Astrocyte (in vitro differentiated cells and primary cell): ENCODE data around the gene PCNX4. TPM values are rescaled to one million over a fixed set of nuclear protein-coding genes. Genes with fewer than 3 reads are reported as not detected.

ENCODE experiments used
- DNase-seq: peaks from one replicate; pipeline ENCODE4 v3.0.0-alpha.2; 2010; ENCODE audit warnings: low read depth
- FAIRE-seq: peaks from 2 replicates; lab custom pipeline; 2011; peaks lifted over from hg19 to GRCh38; lab: Jason Lieb, UNC
- H2AFZ ChIP-seq: 2 replicates; pipeline ENCODE4 v1.6.0; 2012; ENCODE audit warnings: low read depth, low read length, inconsistent platforms
- H3K27ac ChIP-seq: 2 replicates; pipeline ENCODE4 v1.5.1; 2011; ENCODE audit warnings: low read depth, low read length, inconsistent platforms
- H3K27me3 ChIP-seq: 2 replicates; pipeline ENCODE4 v1.6.0; 2011; ENCODE audit warnings: low read length, inconsistent platforms; ENCODE audit not compliant: insufficient read depth
- H3K36me3 ChIP-seq: 2 replicates; pipeline ENCODE4 v1.5.1; 2011; ENCODE audit warnings: low read length, inconsistent platforms; ENCODE audit not compliant: insufficient read depth
- H3K4me1 ChIP-seq: 2 replicates; pipeline ENCODE4 v1.5.1; 2011; ENCODE audit warnings: low read length, inconsistent platforms; ENCODE audit not compliant: insufficient read depth
- H3K4me2 ChIP-seq: 2 replicates; pipeline ENCODE4 v1.6.0; 2012; ENCODE audit warnings: low read length, inconsistent platforms
- H3K4me3 ChIP-seq: 2 replicates; pipeline ENCODE4 v1.5.1; 2011; ENCODE audit warnings: low read depth, mild to moderate bottlenecking, low read length, inconsistent platforms; ENCODE audit not compliant: insufficient read depth
- H3K79me2 ChIP-seq: 2 replicates; pipeline ENCODE4 v1.6.0; 2012; ENCODE audit warnings: mild to moderate bottlenecking, low read length, inconsistent platforms; ENCODE audit not compliant: insufficient read depth
- H3K9ac ChIP-seq: 2 replicates; pipeline ENCODE4 v1.6.0; 2012; ENCODE audit warnings: mild to moderate bottlenecking, low read length, inconsistent platforms
- H3K9me3 ChIP-seq: 2 replicates; pipeline ENCODE4 v1.5.1; 2012; ENCODE audit warnings: low read depth, mild to moderate bottlenecking, low read length, inconsistent platforms; ENCODE audit not compliant: insufficient read depth
- H4K20me1 ChIP-seq: 2 replicates; pipeline ENCODE4 v1.6.0; 2012; ENCODE audit warnings: low read length, inconsistent platforms; ENCODE audit not compliant: insufficient read depth
- H3K27ac Mint-ChIP-seq: one replicate; pipeline ENCODE4 v1.8.0; 2021; ENCODE audit warnings: mild to moderate bottlenecking, mixed read lengths; ENCODE audit not compliant: unreplicated experiment
- H3K27me3 Mint-ChIP-seq: one replicate; pipeline ENCODE4 v1.8.0; 2021; ENCODE audit warnings: low read depth, mixed read lengths; ENCODE audit not compliant: unreplicated experiment
- H3K36me3 Mint-ChIP-seq: one replicate; pipeline ENCODE4 v1.8.0; 2021; ENCODE audit warnings: low read depth, mixed read lengths; ENCODE audit not compliant: unreplicated experiment
- H3K4me1 Mint-ChIP-seq: one replicate; pipeline ENCODE4 v1.8.0; 2021; ENCODE audit warnings: low read depth, mixed read lengths; ENCODE audit not compliant: unreplicated experiment
- H3K4me3 Mint-ChIP-seq: one replicate; pipeline ENCODE4 v1.8.0; 2021; ENCODE audit warnings: mild to moderate bottlenecking, moderate library complexity, mixed read lengths; ENCODE audit not compliant: unreplicated experiment
- H3K9me3 Mint-ChIP-seq: one replicate; pipeline ENCODE4 v1.8.0; 2021; ENCODE audit warnings: mild to moderate bottlenecking, mixed read lengths; ENCODE audit not compliant: unreplicated experiment
- EZH2 ChIP-seq: IDR thresholded peaks from 2 replicates; pipeline ENCODE4 v1.6.1; 2012; ENCODE audit warnings: mild to moderate bottlenecking, low read length, inconsistent platforms; ENCODE audit not compliant: insufficient read depth
- total RNA-seq: library from RNA; stranded (reverse); gene quantifications from 2 replicates; pipeline ENCODE4 v1.2.1, GENCODE V29; 2021
- TF ChIP-seq, protein P1 (sequence below): IDR thresholded peaks from 2 replicates; pipeline ENCODE4 v1.5.1; 2011; ENCODE audit warnings: low read depth, mild to moderate bottlenecking, inconsistent platforms, low read length, moderate library complexity; ENCODE audit not compliant: insufficient read depth

Gene PCNX4
- total RNA-seq, 1 donor from 2014 or later: 71.3 TPM

DNA sequence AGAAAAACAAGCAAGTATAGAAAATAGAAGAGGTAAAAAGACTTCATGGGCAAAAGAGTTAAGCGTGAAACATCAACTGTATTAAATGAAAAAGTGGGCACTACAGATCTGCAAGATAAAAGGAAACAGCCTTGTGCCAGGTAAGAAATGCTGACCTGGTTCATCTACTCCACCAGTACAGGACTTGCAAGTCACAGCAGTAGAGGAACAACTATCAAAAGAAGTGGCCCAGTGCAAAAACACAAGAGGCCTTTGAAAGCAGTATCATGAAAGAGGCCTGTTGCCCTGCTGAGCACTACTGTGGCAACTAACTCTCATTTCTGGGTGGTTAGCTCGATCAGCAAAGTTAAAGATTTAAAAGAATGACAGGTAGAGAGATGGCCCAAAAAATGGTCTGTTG is 62.9 kb downstream of the PCNX4 start:
- Mint-ChIP-seq H3K4me1 (peaks cover 25% of the 10 kb centered on the region), H3K36me3 (peaks cover 3% of the 10 kb centered on the region), H3K27me3 (no peaks in the 10 kb centered on the region), H3K4me3 (no peak overlapping the region), H3K9me3 (no peaks in the 10 kb centered on the region), H3K27ac (no peak overlapping the region)
- Histone ChIP-seq H4K20me1 (peaks cover 7% of the 10 kb centered on the region), H3K27ac (no peak overlapping the region), H3K9me3 (no peaks in the 10 kb centered on the region), H2AFZ (no peak overlapping the region), H3K27me3 (no peaks in the 10 kb centered on the region), H3K9ac (no peak overlapping the region), H3K4me3 (no peak overlapping the region), H3K4me1 (peaks cover 10% of the 10 kb centered on the region), H3K79me2 (peaks cover 19% of the 10 kb centered on the region), H3K4me2 (no peak overlapping the region), H3K36me3 (peaks cover 11% of the 10 kb centered on the region)
- TF ChIP-seq, protein P1, sequence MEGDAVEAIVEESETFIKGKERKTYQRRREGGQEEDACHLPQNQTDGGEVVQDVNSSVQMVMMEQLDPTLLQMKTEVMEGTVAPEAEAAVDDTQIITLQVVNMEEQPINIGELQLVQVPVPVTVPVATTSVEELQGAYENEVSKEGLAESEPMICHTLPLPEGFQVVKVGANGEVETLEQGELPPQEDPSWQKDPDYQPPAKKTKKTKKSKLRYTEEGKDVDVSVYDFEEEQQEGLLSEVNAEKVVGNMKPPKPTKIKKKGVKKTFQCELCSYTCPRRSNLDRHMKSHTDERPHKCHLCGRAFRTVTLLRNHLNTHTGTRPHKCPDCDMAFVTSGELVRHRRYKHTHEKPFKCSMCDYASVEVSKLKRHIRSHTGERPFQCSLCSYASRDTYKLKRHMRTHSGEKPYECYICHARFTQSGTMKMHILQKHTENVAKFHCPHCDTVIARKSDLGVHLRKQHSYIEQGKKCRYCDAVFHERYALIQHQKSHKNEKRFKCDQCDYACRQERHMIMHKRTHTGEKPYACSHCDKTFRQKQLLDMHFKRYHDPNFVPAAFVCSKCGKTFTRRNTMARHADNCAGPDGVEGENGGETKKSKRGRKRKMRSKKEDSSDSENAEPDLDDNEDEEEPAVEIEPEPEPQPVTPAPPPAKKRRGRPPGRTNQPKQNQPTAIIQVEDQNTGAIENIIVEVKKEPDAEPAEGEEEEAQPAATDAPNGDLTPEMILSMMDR: no peak
- no peak for TF ChIP-seq EZH2
- DNase-seq (no peak), FAIRE-seq (no peak)

DNA sequence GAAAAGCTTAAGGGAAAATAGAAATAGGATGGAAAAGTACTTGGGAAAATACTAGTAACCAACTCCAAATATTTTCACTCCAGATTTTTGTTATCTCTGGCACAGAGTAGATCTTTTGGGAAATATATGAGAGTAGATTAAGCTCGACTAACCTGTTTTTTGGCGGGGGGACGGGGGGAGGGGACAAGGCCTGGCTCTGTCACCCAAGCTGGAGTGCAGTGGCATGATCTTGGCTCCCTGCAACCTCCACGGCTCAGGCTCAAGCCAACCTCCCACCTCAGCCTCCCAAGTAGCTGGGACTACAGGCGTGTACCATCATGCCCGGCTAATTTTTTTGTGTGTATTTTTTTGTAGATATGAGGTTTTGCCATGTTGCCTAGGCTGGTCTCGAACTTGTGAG is 68.7 kb downstream of the PCNX4 start:
- Histone ChIP-seq H3K4me1 (peaks cover 5% of the 10 kb centered on the region), H3K9me3 (no peaks in the 10 kb centered on the region), H2AFZ (no peak overlapping the region), H3K9ac (no peak overlapping the region), H3K79me2 (peaks cover 35% of the 10 kb centered on the region), H4K20me1 (peaks cover 7% of the 10 kb centered on the region), H3K27me3 (no peaks in the 10 kb centered on the region), H3K27ac (no peak overlapping the region), H3K36me3 (no peaks in the 10 kb centered on the region), H3K4me3 (no peak overlapping the region), H3K4me2 (no peak overlapping the region)
- no peak for FAIRE-seq
- Mint-ChIP-seq H3K27me3 (no peaks in the 10 kb centered on the region), H3K27ac (no peak overlapping the region), H3K9me3 (no peaks in the 10 kb centered on the region), H3K4me1 (no peaks in the 10 kb centered on the region), H3K36me3 (peaks cover 8% of the 10 kb centered on the region), H3K4me3 (no peak overlapping the region)
- TF ChIP-seq, protein P1: no peak
- no peak for TF ChIP-seq EZH2
- DNase-seq: no peak

DNA sequence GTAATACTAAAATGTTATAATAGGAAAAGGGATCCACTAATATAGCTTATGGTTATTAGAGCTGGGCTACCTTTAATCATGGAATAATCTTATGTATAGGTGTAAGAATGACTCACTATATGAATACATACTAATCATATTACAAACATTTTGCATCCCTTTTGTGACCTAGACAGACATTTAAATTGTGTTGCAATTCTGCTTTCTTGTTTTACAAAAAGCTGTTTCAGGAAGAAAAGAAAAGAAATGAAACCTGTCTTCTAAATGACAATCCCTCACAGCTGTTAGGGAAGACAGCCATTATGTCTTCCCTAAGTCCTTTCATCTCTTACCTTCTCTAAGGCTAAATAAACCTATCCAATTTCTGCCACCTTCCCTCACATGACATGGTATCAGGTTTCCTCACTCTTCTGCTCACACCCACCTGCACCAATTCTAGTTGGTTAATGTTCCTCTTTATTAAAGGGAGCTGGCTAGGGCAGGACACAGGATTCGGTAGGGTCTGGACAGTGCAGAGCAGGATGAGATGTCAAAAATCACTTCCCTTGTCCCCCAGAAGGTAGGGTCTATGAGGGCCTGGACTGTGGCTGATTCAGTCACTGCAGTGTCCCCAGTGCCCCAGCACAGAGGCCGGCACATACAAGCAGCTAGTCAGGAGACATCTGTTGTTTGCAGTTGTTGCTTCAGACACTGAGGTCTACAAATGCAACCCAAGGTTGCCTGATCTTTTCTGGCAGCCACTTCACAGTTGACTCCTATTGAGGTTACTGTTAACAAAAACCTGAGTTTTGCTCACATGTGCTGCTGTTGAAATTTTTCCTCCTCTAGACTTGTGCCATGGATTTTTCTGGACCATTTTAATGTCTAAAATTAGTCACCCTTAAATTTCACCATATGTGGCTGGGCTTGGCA is 69.7 kb downstream of the PCNX4 start:
- Histone ChIP-seq H3K36me3 (no peaks in the 10 kb centered on the region), H3K4me1 (peaks cover 10% of the 10 kb centered on the region), H3K27ac (no peak overlapping the region), H3K4me3 (no peak overlapping the region), H3K9ac (no peak overlapping the region), H3K9me3 (no peaks in the 10 kb centered on the region), H2AFZ (no peak overlapping the region), H3K79me2 (peaks cover 35% of the 10 kb centered on the region), H3K4me2 (no peak overlapping the region), H3K27me3 (no peaks in the 10 kb centered on the region), H4K20me1 (peaks cover 7% of the 10 kb centered on the region)
- H3K27me3 Mint-ChIP-seq: no peaks in the 10 kb centered on the region
- peaks cover 8% of the 10 kb centered on the region for H3K36me3 Mint-ChIP-seq
- TF ChIP-seq, protein P1: no peak
- no peak for TF ChIP-seq EZH2
- H3K9me3 Mint-ChIP-seq: no peaks in the 10 kb centered on the region
- H3K27ac Mint-ChIP-seq: no peak overlapping the region
- FAIRE-seq: no peak
- H3K4me1 Mint-ChIP-seq: peaks cover 4% of the 10 kb centered on the region
- DNase-seq: no peak
- H3K4me3 Mint-ChIP-seq: no peak overlapping the region
